Skeletal muscle tissue (tissue), 5 donors: ENCODE measurements around the gene HPS6. TPM values are rescaled to one million over a fixed set of nuclear protein-coding genes. Genes with fewer than 3 reads are reported as not detected.

Experiments
- H3K27ac ChIP-seq: one replicate; pipeline ENCODE4 v1.7.0; 2013; ENCODE audit warnings: mild to moderate bottlenecking, low read depth, low read length, inconsistent platforms
- H3K27me3 ChIP-seq, 3 donors: one replicate each; pipeline ENCODE4 v1.7.0; 2013; ENCODE audit warnings: low read length in 3 of 3; ENCODE audit not compliant: control insufficient read depth in 3 of 3, insufficient read depth in 3 of 3
- H3K36me3 ChIP-seq, 3 donors: one replicate each; pipeline ENCODE4 v1.7.0; 2013; ENCODE audit warnings: low read length in 3 of 3; ENCODE audit not compliant: control insufficient read depth in 3 of 3, insufficient read depth in 3 of 3
- H3K4me1 ChIP-seq, 3 donors: one replicate each; pipeline ENCODE4 v1.7.0; 2013; ENCODE audit warnings: low read length in 3 of 3, mild to moderate bottlenecking in 3 of 3; ENCODE audit not compliant: control insufficient read depth in 3 of 3, insufficient read depth in 3 of 3
- H3K4me3 ChIP-seq, 3 donors: one replicate each; pipeline ENCODE4 v1.7.0; 2013; ENCODE audit warnings: low read length in 3 of 3
- H3K9ac ChIP-seq, 3 donors: one replicate each; pipeline ENCODE4 v1.7.0; 2013; ENCODE audit warnings: low read length in 3 of 3, mild to moderate bottlenecking in 3 of 3, moderate library complexity in 2 of 3, low read depth in 1 of 3
- H3K9me3 ChIP-seq, 3 donors: one replicate each; pipeline ENCODE4 v1.7.0; 2013; ENCODE audit warnings: low read length in 3 of 3; ENCODE audit not compliant: control insufficient read depth in 3 of 3
- small RNA-seq: library from RNA; depleted of rRNA; stranded (forward); fragments of <200 nt; gene quantifications from one replicate; pipeline ENCODE3, GENCODE V24; 2014
- total RNA-seq: library from RNA; depleted of rRNA; stranded (reverse); fragments of >200 nt; gene quantifications from one replicate; pipeline ENCODE4 v1.2.3, GENCODE V29; 2014
- donor health status: Osteomylitis.

Gene HPS6
- total RNA-seq, 1 donor from 2014 or later: 16.7 TPM

- Histone ChIP-seq H3K9me3 (no peaks in the 10 kb centered on the region), H3K4me3 (peak overlapping the region; percentile 60 to 69 (median 68)), H3K4me1 (peaks cover 60 to 65% (median 63%) of the 10 kb centered on the region in 3 donors), H3K9ac (peak overlapping the region; percentile 62 to 74 (median 70)), H3K36me3 (peaks cover 8 to 10% (median 9%) of the 10 kb centered on the region in 3 donors), H3K27me3 (no peaks in the 10 kb centered on the region), H3K27ac (peak overlapping the region; percentile 73)
Observed at GRCh38 chr10:102115775-102116174, 50.6 kb downstream of the HPS6 start.

DNA sequence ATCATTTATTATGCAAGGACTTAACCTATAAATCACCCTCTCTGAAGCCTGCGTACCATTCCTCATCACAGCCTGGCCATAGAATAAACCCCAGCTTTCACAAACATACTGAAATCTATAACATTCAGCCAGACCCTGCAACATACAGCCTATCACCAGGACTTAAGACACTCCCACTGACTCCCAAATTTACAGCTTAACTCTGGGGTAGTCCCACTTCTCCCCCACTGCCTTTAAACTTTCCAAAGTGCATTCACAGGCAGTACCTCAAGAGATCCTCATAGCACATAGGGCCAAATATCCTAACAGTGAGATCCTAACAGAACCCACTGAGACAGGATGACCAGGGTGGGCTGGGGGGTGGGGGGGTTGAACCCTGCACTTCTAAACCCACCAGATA, 51.5 kb downstream of the HPS6 start:
- Histone ChIP-seq H3K9ac (peak overlapping the region; percentile 77 to 99 (median 95)), H3K4me1 (peaks cover 68 to 74% (median 70%) of the 10 kb centered on the region in 3 donors), H3K4me3 (peak overlapping the region in 2 of 3 donors; percentile 72 to 94), H3K36me3 (peaks cover 0 to 4% (median 0%) of the 10 kb centered on the region in 3 donors), H3K27me3 (no peaks in the 10 kb centered on the region), H3K9me3 (no peaks in the 10 kb centered on the region), H3K27ac (peak overlapping the region; percentile 98)

Small RNAs within 50 kb of the gene (small RNA-seq; reads per million reads assigned to genes)
- gene AL500527.1 (not detected), gene AL500527.2 (not detected)

Other genes with a start within 250 kb of the HPS6 start
- 148 TPM for gene OGA, start 246.9 kb upstream of the HPS6 start, total RNA-seq
- gene KCNIP2, start 221.5 kb upstream of the HPS6 start, total RNA-seq: 2.1 TPM
- gene ARMH3, start 9.2 kb upstream of the HPS6 start, total RNA-seq: 13.0 TPM
- 29.2 TPM for gene LDB1, start 55.0 kb downstream of the HPS6 start, total RNA-seq
- 7.3 TPM for gene PPRC1, start 67.7 kb downstream of the HPS6 start, total RNA-seq
- gene NOLC1, start 87.0 kb downstream of the HPS6 start, total RNA-seq: 26.6 TPM
- gene ELOVL3, start 160.9 kb downstream of the HPS6 start, total RNA-seq: not detected
- 4.2 TPM for gene PITX3, start 176.2 kb downstream of the HPS6 start, total RNA-seq
- gene GBF1, start 180.2 kb downstream of the HPS6 start, total RNA-seq: 17.7 TPM